Measurements from ENCODE around the gene IFIT3.

Gene IFIT3

DNA sequence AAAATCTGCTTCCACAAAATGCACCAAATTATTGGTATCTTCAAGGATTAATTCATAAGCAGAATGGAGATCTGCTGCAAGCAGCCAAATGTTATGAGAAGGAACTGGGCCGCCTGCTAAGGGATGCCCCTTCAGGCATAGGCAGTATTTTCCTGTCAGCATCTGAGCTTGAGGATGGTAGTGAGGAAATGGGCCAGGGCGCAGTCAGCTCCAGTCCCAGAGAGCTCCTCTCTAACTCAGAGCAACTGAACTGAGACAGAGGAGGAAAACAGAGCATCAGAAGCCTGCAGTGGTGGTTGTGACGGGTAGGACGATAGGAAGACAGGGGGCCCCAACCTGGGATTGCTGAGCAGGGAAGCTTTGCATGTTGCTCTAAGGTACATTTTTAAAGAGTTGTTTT lies 12.1 kb downstream of the IFIT3 start:
- Histone ChIP-seq H3K4me1 (ENCODE audit: low read length) (peaks cover 10% of the 10 kb centered on the region), H3K4me2 (ENCODE audit: low read length) (no peak overlapping the region), H2AFZ (ENCODE audit: low read depth, low read length) (no peak overlapping the region), H3K27ac (ENCODE audit: low read length) (no peak overlapping the region), H3K36me3 (replicated peaks; ENCODE audit: low read depth, low read length) (no peaks in the 10 kb centered on the region), H4K20me1 (ENCODE audit: insufficient read depth, low read length) (no peaks in the 10 kb centered on the region), H3K9ac (ENCODE audit: low read length) (no peak overlapping the region), H3K79me2 (ENCODE audit: low read length) (no peaks in the 10 kb centered on the region), H3K27me3 (ENCODE audit: low read depth, low read length) (no peaks in the 10 kb centered on the region), H3K4me3 (ENCODE audit: low read length) (no peak overlapping the region), H3K9me3 (ENCODE audit: insufficient read depth, low read length) (no peaks in the 10 kb centered on the region)
- TF ChIP-seq, protein P1, sequence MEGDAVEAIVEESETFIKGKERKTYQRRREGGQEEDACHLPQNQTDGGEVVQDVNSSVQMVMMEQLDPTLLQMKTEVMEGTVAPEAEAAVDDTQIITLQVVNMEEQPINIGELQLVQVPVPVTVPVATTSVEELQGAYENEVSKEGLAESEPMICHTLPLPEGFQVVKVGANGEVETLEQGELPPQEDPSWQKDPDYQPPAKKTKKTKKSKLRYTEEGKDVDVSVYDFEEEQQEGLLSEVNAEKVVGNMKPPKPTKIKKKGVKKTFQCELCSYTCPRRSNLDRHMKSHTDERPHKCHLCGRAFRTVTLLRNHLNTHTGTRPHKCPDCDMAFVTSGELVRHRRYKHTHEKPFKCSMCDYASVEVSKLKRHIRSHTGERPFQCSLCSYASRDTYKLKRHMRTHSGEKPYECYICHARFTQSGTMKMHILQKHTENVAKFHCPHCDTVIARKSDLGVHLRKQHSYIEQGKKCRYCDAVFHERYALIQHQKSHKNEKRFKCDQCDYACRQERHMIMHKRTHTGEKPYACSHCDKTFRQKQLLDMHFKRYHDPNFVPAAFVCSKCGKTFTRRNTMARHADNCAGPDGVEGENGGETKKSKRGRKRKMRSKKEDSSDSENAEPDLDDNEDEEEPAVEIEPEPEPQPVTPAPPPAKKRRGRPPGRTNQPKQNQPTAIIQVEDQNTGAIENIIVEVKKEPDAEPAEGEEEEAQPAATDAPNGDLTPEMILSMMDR (IDR thresholded peaks at IDR 0.05; ENCODE audit: low read depth, low read length), result no peak
- no peak for TF ChIP-seq EZH2phosphoT487 (IDR thresholded peaks at IDR 0.05; ENCODE audit: low read depth)

DNA sequence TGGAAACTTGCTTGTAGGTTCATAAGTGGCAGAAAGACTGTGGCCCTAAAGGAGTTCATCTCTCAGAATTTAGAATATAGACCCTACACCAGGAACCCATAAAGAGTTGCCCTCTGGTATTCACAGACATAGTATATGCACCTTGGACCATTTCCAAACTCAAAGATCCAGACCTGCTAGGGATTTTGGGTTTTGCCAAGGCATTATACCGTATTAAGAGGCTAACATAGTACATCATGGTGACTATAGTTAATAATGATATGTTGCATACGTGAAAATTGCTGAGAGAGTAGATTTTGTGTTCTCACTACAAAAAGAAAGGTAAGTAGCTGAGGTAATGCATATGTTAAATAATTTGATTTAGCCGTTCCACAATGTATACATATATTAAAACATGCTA lies 13.9 kb downstream of the IFIT3 start:
- no peaks in the 10 kb centered on the region for H3K36me3 ChIP-seq (replicated peaks; ENCODE audit: low read depth, low read length)
- TF ChIP-seq EZH2phosphoT487 (IDR thresholded peaks at IDR 0.05; ENCODE audit: low read depth), result no peak
- TF ChIP-seq, protein P1 (IDR thresholded peaks at IDR 0.05; ENCODE audit: low read depth, low read length), result no peak
- no peaks in the 10 kb centered on the region for H3K79me2 ChIP-seq (ENCODE audit: low read length)
- no peak overlapping the region for H3K4me3 ChIP-seq (ENCODE audit: low read length)
- no peaks in the 10 kb centered on the region for H3K9me3 ChIP-seq (ENCODE audit: insufficient read depth, low read length)
- no peak overlapping the region for H3K9ac ChIP-seq (ENCODE audit: low read length)
- H3K4me1 ChIP-seq (ENCODE audit: low read length), result peaks cover 5% of the 10 kb centered on the region; the same call in 1 of the 2 replicates
- no peaks in the 10 kb centered on the region for H4K20me1 ChIP-seq (ENCODE audit: insufficient read depth, low read length)
- H3K4me2 ChIP-seq (ENCODE audit: low read length), result no peak overlapping the region
- H3K27me3 ChIP-seq (ENCODE audit: low read depth, low read length), result no peaks in the 10 kb centered on the region
- H2AFZ ChIP-seq (ENCODE audit: low read depth, low read length), result no peak overlapping the region
- no peak overlapping the region for H3K27ac ChIP-seq (ENCODE audit: low read length)

DNA sequence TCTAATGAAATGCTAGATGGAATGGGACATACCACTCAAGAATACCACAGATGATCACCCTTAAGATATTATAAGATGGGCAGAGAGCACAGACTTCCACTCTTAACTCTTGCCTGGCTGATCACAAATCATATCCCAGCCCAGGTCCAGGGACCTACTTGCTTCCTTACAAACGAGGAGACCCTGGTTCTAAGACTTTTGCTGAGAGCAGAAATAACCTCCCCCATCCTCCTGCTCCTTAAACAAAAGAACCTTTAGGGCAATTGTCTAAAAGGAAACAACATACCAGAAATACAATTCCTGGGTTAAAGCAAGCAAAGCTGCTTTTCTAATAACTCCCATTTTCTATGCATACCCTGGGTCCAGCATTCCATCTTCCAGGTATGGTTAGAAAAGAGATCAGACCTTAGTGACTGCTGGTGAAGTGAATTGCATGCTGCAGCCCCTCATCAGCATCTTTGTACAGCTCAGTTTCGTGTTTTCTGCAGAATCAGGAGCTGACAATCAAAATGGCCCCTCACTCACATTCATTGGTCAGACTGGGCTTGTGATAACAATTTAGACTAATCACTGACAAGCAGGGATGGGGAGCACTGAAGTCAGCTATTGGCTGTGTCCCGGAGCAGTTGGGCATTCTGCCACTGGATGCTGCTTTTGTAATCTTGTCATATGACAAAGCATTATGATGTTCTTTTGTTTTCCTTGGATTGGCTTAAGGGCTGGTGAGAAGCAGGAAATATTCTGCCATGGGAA lies 14.6 kb downstream of the IFIT3 start:
- Histone ChIP-seq H3K4me2 (ENCODE audit: low read length) (no peak overlapping the region), H3K27ac (ENCODE audit: low read length) (no peak overlapping the region), H3K79me2 (ENCODE audit: low read length) (no peaks in the 10 kb centered on the region), H3K36me3 (replicated peaks; ENCODE audit: low read depth, low read length) (no peaks in the 10 kb centered on the region), H3K9ac (ENCODE audit: low read length) (no peak overlapping the region), H3K4me1 (ENCODE audit: low read length) (peaks cover 3% of the 10 kb centered on the region; the same call in 1 of the 2 replicates), H2AFZ (ENCODE audit: low read depth, low read length) (no peak overlapping the region), H3K9me3 (ENCODE audit: insufficient read depth, low read length) (no peaks in the 10 kb centered on the region), H3K27me3 (ENCODE audit: low read depth, low read length) (no peaks in the 10 kb centered on the region), H4K20me1 (ENCODE audit: insufficient read depth, low read length) (no peaks in the 10 kb centered on the region), H3K4me3 (ENCODE audit: low read length) (no peak overlapping the region)
- TF ChIP-seq, protein P1 (IDR thresholded peaks at IDR 0.05; ENCODE audit: low read depth, low read length), result no peak
- no peak for TF ChIP-seq EZH2phosphoT487 (IDR thresholded peaks at IDR 0.05; ENCODE audit: low read depth)

DNA sequence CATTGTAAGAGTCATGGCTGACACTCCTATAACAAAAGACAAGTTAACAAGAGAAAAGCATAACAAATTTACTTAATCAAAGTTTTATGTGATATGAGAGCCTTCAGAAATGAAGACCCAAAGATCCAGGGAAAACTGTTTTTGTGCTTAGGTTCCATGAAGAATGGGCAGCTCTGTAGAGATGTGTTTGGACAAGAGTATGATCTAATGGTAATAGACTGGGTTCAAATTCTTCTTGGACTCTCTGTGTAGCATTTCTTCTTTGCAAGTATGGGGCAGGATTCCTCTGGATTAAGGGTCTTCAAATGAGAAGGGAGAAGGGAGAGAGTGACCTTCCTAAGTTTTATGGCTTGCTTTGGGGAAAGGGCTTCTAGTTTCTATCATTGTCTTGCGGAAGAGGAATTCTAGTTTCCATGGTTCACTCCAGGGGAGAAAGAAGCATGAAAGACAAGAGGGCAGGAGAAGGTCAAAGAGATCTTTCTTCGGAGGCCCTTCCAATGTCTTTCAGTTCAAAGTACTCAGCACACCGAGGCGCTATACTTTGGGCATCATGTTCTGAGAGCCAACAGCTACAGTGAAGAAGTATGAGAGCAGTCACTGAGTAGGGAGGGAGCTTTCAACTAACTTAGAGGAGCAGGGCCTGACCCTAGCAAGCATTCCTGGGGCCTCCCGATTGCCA lies 15.4 kb downstream of the IFIT3 start:
- TF ChIP-seq, protein P1 (IDR thresholded peaks at IDR 0.05; ENCODE audit: low read depth, low read length), result no peak
- no peak for TF ChIP-seq EZH2phosphoT487 (IDR thresholded peaks at IDR 0.05; ENCODE audit: low read depth)

More for the DNA sequence above, 15.4 kb downstream of the IFIT3 start:
- no peak overlapping the region for H3K4me3 ChIP-seq (ENCODE audit: low read length)
- no peak overlapping the region for H2AFZ ChIP-seq (ENCODE audit: low read depth, low read length)
- H4K20me1 ChIP-seq (ENCODE audit: insufficient read depth, low read length), result no peaks in the 10 kb centered on the region
- no peaks in the 10 kb centered on the region for H3K36me3 ChIP-seq (replicated peaks; ENCODE audit: low read depth, low read length)
- no peak overlapping the region for H3K4me2 ChIP-seq (ENCODE audit: low read length)
- no peaks in the 10 kb centered on the region; the same call in 1 of the 2 replicates for H3K4me1 ChIP-seq (ENCODE audit: low read length)
- no peak overlapping the region for H3K27ac ChIP-seq (ENCODE audit: low read length)
- H3K9ac ChIP-seq (ENCODE audit: low read length), result no peak overlapping the region
- H3K9me3 ChIP-seq (ENCODE audit: insufficient read depth, low read length), result no peaks in the 10 kb centered on the region
- H3K27me3 ChIP-seq (ENCODE audit: low read depth, low read length), result no peaks in the 10 kb centered on the region
- H3K79me2 ChIP-seq (ENCODE audit: low read length), result no peaks in the 10 kb centered on the region
